HepG2 (cell line): Measurements from ENCODE around the gene ASH1L. TPM values are rescaled to one million over a fixed set of nuclear protein-coding genes. Genes with fewer than 3 reads are reported as not detected.
A peak's percentile ranks its signal among the peaks of the same experiment; 100 is the strongest.

Experiments used
- ATAC-seq: fragments of 200-7000 bp; cut with Tn5 transposase; 3 replicates; pipeline ENCODE4 v1.9.1; 2020; ENCODE audit warnings: mild to moderate bottlenecking, moderate library complexity
- BruUV-seq: library from RNA; stranded (reverse); fragments of 400-500 nt; replicated peaks from 2 replicates; lab custom pipeline; 2021; lab: Mats Ljungman, UMichigan
- CTCF ChIA-PET: fragments of 300-600 bp; formaldehyde crosslinking; extraction: SDS; loops from one replicate; lab custom pipeline; 2021; ENCODE audit warnings: low total read pairs, inconsistent platforms, low intra/inter-chr PET ratio; lab: Yijun Ruan, JAX
- POLR2A ChIA-PET: fragments of 350-600 bp; sonication (Branson Sonifier 250); formaldehyde crosslinking; loops from one replicate; lab custom pipeline; 2020; ENCODE audit warnings: antibody characterized with exemption, inconsistent platforms; lab: Yijun Ruan, JAX
- DNase-seq: peaks from one replicate; pipeline ENCODE4 v3.0.0-alpha.2; 2015; ENCODE audit warnings: low spot score
- FAIRE-seq: peaks from 3 replicates; lab custom pipeline; 2011; peaks lifted over from hg19 to GRCh38; lab: Jason Lieb, UNC
- H2AFZ ChIP-seq: one replicate; pipeline ENCODE4 v1.6.1; 2011; ENCODE audit warnings: low read length, inconsistent platforms
- H3K27ac ChIP-seq: fragments of 300-600 bp; 3 replicates; pipeline ENCODE4 v1.8.0; 2011; ENCODE audit warnings: mixed run types, mild to moderate bottlenecking, mixed read lengths, low read length, inconsistent platforms; ENCODE audit not compliant: insufficient read depth; ENCODE audit errors: extremely low read length
- H3K27me3 ChIP-seq, 2 experiments: fragments of 200-600 bp in 1 of 2; 2 replicates in 1 of 2; 3 replicates in 1 of 2; pipeline versions ENCODE4 v1.6.0 to v1.8.0; 2011; ENCODE audit warnings: low read length in 2 of 2, mild to moderate bottlenecking in 2 of 2, moderate library complexity in 2 of 2, inconsistent platforms in 1 of 2; ENCODE audit not compliant: insufficient read depth in 2 of 2, control insufficient read depth in 1 of 2
- H3K36me3 ChIP-seq, 2 experiments: fragments of 200-600 bp in 1 of 2; replicated peaks in 1 of 2; 2 replicates in 1 of 2; 3 replicates in 1 of 2; pipeline versions ENCODE4 v1.5.1 to v1.8.0; 2011; ENCODE audit warnings: low read length in 2 of 2, inconsistent platforms in 1 of 2; ENCODE audit not compliant: insufficient read depth in 2 of 2, control insufficient read depth in 1 of 2
- H3K4me1 ChIP-seq: 2 replicates; pipeline ENCODE4 v1.5.1; 2012; ENCODE audit warnings: low read length, inconsistent platforms; ENCODE audit not compliant: insufficient read depth
- H3K4me2 ChIP-seq: 2 replicates; pipeline ENCODE4 v1.6.0; 2011; ENCODE audit warnings: low read depth, low read length, inconsistent platforms
- H3K4me3 ChIP-seq, 3 experiments: fragments of 200-600 bp in 1 of 3; sonication (generic), shearing (Covaris generic) in 1 of 3; replicated peaks in 1 of 3; 2 replicates each; pipeline ENCODE4 v1.5.1; 2011 to 2016; ENCODE audit warnings: low read length in 3 of 3, inconsistent platforms in 2 of 3, low read depth in 2 of 3, mild to moderate bottlenecking in 2 of 3, control low read depth in 1 of 3, mixed read lengths in 1 of 3; ENCODE audit not compliant: insufficient read depth in 1 of 3
- H3K79me2 ChIP-seq: one replicate; pipeline ENCODE4 v1.6.1; 2011; ENCODE audit warnings: low read length, inconsistent platforms; ENCODE audit not compliant: insufficient read depth
- H3K9ac ChIP-seq: 2 replicates; pipeline ENCODE4 v1.6.0; 2011; ENCODE audit warnings: mild to moderate bottlenecking, low read depth, low read length, inconsistent platforms; ENCODE audit not compliant: insufficient read depth
- H3K9me3 ChIP-seq: 2 replicates; pipeline ENCODE4 v1.5.1; 2012; ENCODE audit warnings: mild to moderate bottlenecking, low read length
- H4K20me1 ChIP-seq: 2 replicates; pipeline ENCODE4 v1.6.0; 2011; ENCODE audit warnings: inconsistent platforms, mild to moderate bottlenecking, low read length, moderate library complexity; ENCODE audit not compliant: insufficient read depth
- BRCA1 ChIP-seq: sonication (generic); formaldehyde crosslinking; IDR thresholded peaks from 2 replicates; pipeline ENCODE4 v1.4.0; 2020; ENCODE audit warnings: missing genetic modification reagents
- GPBP1L1 ChIP-seq: sonication (generic); formaldehyde crosslinking; IDR thresholded peaks from 2 replicates; pipeline ENCODE4 v1.5.0; 2020; ENCODE audit warnings: mild to moderate bottlenecking, missing genetic modification reagents
- ISX ChIP-seq: sonication (generic); formaldehyde crosslinking; conservative IDR thresholded peaks from 2 replicates; pipeline ENCODE4 v1.5.0; 2020; ENCODE audit warnings: missing genetic modification reagents
- KDM3A ChIP-seq: IDR thresholded peaks from 2 replicates; pipeline ENCODE4 v1.6.1; 2018; ENCODE audit warnings: low read depth, missing compliant biosample characterization
- MTF1 ChIP-seq: sonication (generic); formaldehyde crosslinking; IDR thresholded peaks from 2 replicates; pipeline ENCODE4 v1.5.0; 2020; ENCODE audit warnings: missing genetic modification reagents
- SATB2 ChIP-seq: sonication (generic); formaldehyde crosslinking; IDR thresholded peaks from 2 replicates; pipeline ENCODE4 v1.5.0; 2020; ENCODE audit warnings: missing genetic modification reagents
- TRAFD1 ChIP-seq: sonication (generic); formaldehyde crosslinking; IDR thresholded peaks from 2 replicates; pipeline ENCODE4 v1.5.1; 2020; ENCODE audit warnings: missing genetic modification reagents, mild to moderate bottlenecking, borderline replicate concordance
- ZNF33A ChIP-seq: sonication (generic); formaldehyde crosslinking; IDR thresholded peaks from 2 replicates; pipeline ENCODE4 v1.5.1; 2020; ENCODE audit warnings: missing genetic modification reagents, mild to moderate bottlenecking, moderate library complexity, borderline replicate concordance
- ZNF441 ChIP-seq: sonication (generic); formaldehyde crosslinking; IDR thresholded peaks from 2 replicates; pipeline ENCODE4 v1.7.0; 2021; ENCODE audit warnings: missing genetic modification reagents, borderline replicate concordance
- ZNF569 ChIP-seq: sonication (generic); formaldehyde crosslinking; IDR thresholded peaks from 2 replicates; pipeline ENCODE4 v1.5.0; 2020; ENCODE audit warnings: mild to moderate bottlenecking, missing genetic modification reagents, moderate library complexity, borderline replicate concordance
- ZNF589 ChIP-seq: sonication (generic); formaldehyde crosslinking; conservative IDR thresholded peaks from 2 replicates; pipeline ENCODE4 v1.8.0; 2022; ENCODE audit warnings: mild to moderate bottlenecking, moderate library complexity, missing genetic modification reagents
- ZNF724P ChIP-seq: sonication (generic); formaldehyde crosslinking; IDR thresholded peaks from 2 replicates; pipeline ENCODE4 v1.8.0; 2022; ENCODE audit warnings: missing genetic modification reagents, borderline replicate concordance
- ZNF776 ChIP-seq: sonication (generic); formaldehyde crosslinking; IDR thresholded peaks from 2 replicates; pipeline ENCODE4 v1.4.0; 2020; ENCODE audit warnings: mild to moderate bottlenecking, missing genetic modification reagents
- WGBS: methylation state at CpG from one replicate; pipeline ENCODE4 v1.1.6; 2017; ENCODE audit warnings: low lambda C conversion rate; 5-methylcytosine and 5-hydroxymethylcytosine counted together
- in situ Hi-C: cut with HindIII; loops from 2 replicates; pipeline ENCODE4 v1.10.0; 2017; ENCODE audit warnings: low pct_unique_long_range_greater_than_20kb; ENCODE audit not compliant: extremely low pct_ligation_motif_present
- intact Hi-C: fragments of 100-400 bp; cut with micrococcal nuclease; formaldehyde crosslinking; loops from one replicate; pipeline ENCODE4 v1.10.0; 2022; ENCODE audit not compliant: unreplicated experiment
- polyA plus RNA-seq, 8 experiments: library from polyadenylated mRNA; depleted of rRNA in 3 of 8; stranded (reverse) in 7 of 8; unstranded in 1 of 8; fragments of >200 nt; fragmentation: Illumina TruSeq in 4 of 8; extraction: Trizol in 4 of 8; gene quantifications; 2 replicates each; pipeline versions ENCODE4 v1.2.1 to v1.2.3, GENCODE V29; 2011 to 2016; ENCODE audit warnings: low read depth in 4 of 8, missing spikeins in 1 of 8, mixed read lengths in 1 of 8; ENCODE audit not compliant: insufficient read depth in 1 of 8
- total RNA-seq, 5 experiments: library from RNA; depleted of rRNA; stranded (reverse); fragments of >200 nt; fragmentation: Illumina TruSeq; extraction: Trizol; gene quantifications; 2 replicates each; pipeline ENCODE4 v1.2.3, GENCODE V29; 2016; ENCODE audit warnings: low read depth in 1 of 5
- TF ChIP-seq, protein P1 (sequence below): sonication (generic); formaldehyde crosslinking; IDR thresholded peaks from 2 replicates; pipeline ENCODE4 v1.8.1; 2023; ENCODE audit warnings: missing genetic modification reagents, mild to moderate bottlenecking, borderline replicate concordance

The ASH1L gene
- total and polyA plus RNA-seq, 2 of the 13 experiments (the other 11 are each of a cell fraction or from before 2014, with no cell fraction given): 10.2 to 15.3 TPM

DNA sequence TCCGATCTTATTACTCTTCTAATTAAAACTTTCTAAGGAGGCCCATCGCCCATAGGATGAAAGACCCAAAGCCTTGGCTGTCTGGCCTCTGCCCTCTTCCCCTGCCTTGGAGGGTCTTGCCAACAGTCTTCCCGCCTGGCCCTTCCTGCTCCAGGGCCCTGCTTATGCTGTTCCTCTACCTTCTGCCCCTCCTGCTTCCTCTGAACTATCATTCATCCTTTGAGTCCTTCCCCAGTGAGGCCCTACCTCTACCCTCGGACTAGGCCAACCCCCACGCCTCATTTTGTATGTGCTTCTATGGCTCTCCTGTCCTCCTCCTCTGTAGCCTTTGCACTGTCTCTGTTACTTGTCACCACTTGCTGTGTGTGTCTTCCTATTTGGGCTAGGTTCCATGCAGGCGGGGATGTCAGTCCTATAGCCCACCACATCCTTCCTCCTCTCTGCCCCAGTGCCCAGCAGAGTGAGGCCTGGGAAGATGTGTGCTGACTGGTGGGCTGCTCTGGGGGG is 236.5 kb downstream of the ASH1L start (continued):
- TF ChIP-seq, protein P1, sequence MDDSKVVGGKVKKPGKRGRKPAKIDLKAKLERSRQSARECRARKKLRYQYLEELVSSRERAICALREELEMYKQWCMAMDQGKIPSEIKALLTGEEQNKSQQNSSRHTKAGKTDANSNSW (CRISPR knock-in tag): no peak
- TF ChIP-seq ZNF589 (no peak), BRCA1 (CRISPR knock-in tag) (no peak), SATB2 (CRISPR knock-in tag) (no peak), ZNF33A (no peak), ISX (CRISPR knock-in tag) (no peak), GPBP1L1 (no peak), ZNF569 (no peak), KDM3A (CRISPR knock-in tag) (no peak), MTF1 (no peak), ZNF441 (CRISPR knock-in tag) (no peak)

- no peaks in the 10 kb centered on the region; the same call in none of the 2 replicates for H4K20me1 ChIP-seq
Measured at GRCh38 chr1:155325603-155325893, 237.1 kb downstream of the ASH1L start.

More at GRCh38 chr1:155325603-155325893, 237.1 kb downstream of the ASH1L start:
- in situ Hi-C loops: no loop called here
- intact Hi-C loops: no loop called here
- Histone ChIP-seq H3K4me1 (peaks cover 36% of the 10 kb centered on the region), H3K4me2 (peak overlapping the region; percentile 79), H3K9ac (peak overlapping the region; percentile 69), H3K79me2 (peaks cover 5% of the 10 kb centered on the region), H3K9me3 (no peaks in the 10 kb centered on the region), H2AFZ (no peak overlapping the region), H3K27me3 (no peaks in the 10 kb centered on the region; a peak in 1 of 5 replicates), H3K27ac (no peak overlapping the region), H3K4me3 (peak overlapping the region in 2 of 3 experiments; percentile 80 to 81; a peak in 3 of 6 replicates), H3K36me3 (peaks cover 2 to 25% of the 10 kb centered on the region in 2 experiments; a peak in 4 of 5 replicates)
- ATAC-seq (no peak), FAIRE-seq (no peak), DNase-seq (no peak)
- BruUV-seq: no TSS peak
- ChIA-PET CTCF (interaction anchor here (4.5 kb wide), 1 partner anchor 74 kb away, joined by 71 read pairs; no protein-coding TSS in a partner anchor), POLR2A (interaction anchor here (3.5 kb wide), 1 partner anchor 74 kb away, joined by 24 read pairs; no protein-coding TSS in a partner anchor)
- 85% methylated on average over 5 of the region's 6 CpGs for WGBS
- TF ChIP-seq ZNF724P (0 out of 2 replicates have a peak, but pooled peaks have one; percentile 25), TRAFD1 (no peak), ZNF776 (CRISPR knock-in tag) (0 out of 2 replicates have a peak, but pooled peaks have one; percentile 7)
